Loucy (cell line): ENCODE measurements around the gene TTC9B.

ENCODE experiments used
- CTCF ChIP-seq: fragments of 200-600 bp; sonication (generic); conservative IDR thresholded peaks from 2 replicates; pipeline ENCODE4 v1.5.1; 2014; ENCODE audit warnings: mild to moderate bottlenecking, antibody characterized with exemption, low read length
- EZH2phosphoT487 ChIP-seq: fragments of 200-600 bp; IDR thresholded peaks from 2 replicates; pipeline ENCODE4 v1.6.1; 2018; ENCODE audit warnings: antibody characterized with exemption, mild to moderate bottlenecking, moderate library complexity, borderline replicate concordance

- TF ChIP-seq CTCF, result no peak
- no peak for TF ChIP-seq EZH2phosphoT487
Measured at GRCh38 chr19:40177286-40178070, 40.7 kb downstream of the TTC9B start.
